T-helper 17 cell (primary cell): Measurements from ENCODE around the gene XKR7. TPM values are rescaled to one million over a fixed set of nuclear protein-coding genes. Genes with fewer than 3 reads are reported as not detected.

ENCODE experiments used
- total RNA-seq, 4 donors: library from RNA in 2 of 4; stranded (reverse) in 2 of 4; gene quantifications; one replicate each; pipeline ENCODE4 v1.2.3 and lab custom pipeline; 2022 to 2026

Gene XKR7
- total RNA-seq, 2 donors from 2014 or later: not detected

Other genes with a start within 250 kb of the XKR7 start
- gene BCL2L1, start 245.3 kb upstream of the XKR7 start, total RNA-seq: 10 to 100 TPM; 35.6 to 59.1 TPM
- gene TPX2, start 228.9 kb upstream of the XKR7 start, total RNA-seq: 1 to 10 TPM in 1 of 2 donors, under 1 TPM in 1; 0.57 to 2.0 TPM
- not detected for gene MYLK2, start 148.8 kb upstream of the XKR7 start, total RNA-seq
- not detected for gene FOXS1, start 122.5 kb upstream of the XKR7 start, total RNA-seq
- not detected for gene DUSP15, start 97.6 kb upstream of the XKR7 start, total RNA-seq
- gene TTLL9, start 97.5 kb upstream of the XKR7 start, total RNA-seq: not detected
- gene PDRG1, start 16.1 kb upstream of the XKR7 start, total RNA-seq: 1 to 10 TPM; 7.2 to 9.0 TPM
- not detected for gene CCM2L, start 42.3 kb downstream of the XKR7 start, total RNA-seq
- 1 to 10 TPM; 1.3 to 7.5 TPM for gene HCK, start 84.1 kb downstream of the XKR7 start, total RNA-seq
- 10 to 100 TPM; 41.2 to 42.4 TPM for gene TM9SF4, start 141.6 kb downstream of the XKR7 start, total RNA-seq
- gene PLAGL2, start 239.6 kb downstream of the XKR7 start, total RNA-seq: 10 to 100 TPM; 14.9 to 18.9 TPM
- 10 to 100 TPM; 11.1 to 13.6 TPM for gene POFUT1, start 239.7 kb downstream of the XKR7 start, total RNA-seq